ENCODE measurements around the gene ATP11B. TPM values are rescaled to one million over a fixed set of nuclear protein-coding genes. Genes with fewer than 3 reads are reported as not detected.
A peak's percentile ranks its signal among the peaks of the same experiment; 100 is the strongest.

The ATP11B gene
- total and polyA plus RNA-seq, 9 of the 15 experiments (the other 6 are each of a cell fraction or from before 2014, with no cell fraction given) = 11.9 to 68.7 (median 41.8) TPM

GRCh38 chr3:182937293-182938051, 144.2 kb downstream of the ATP11B start:
- Histone ChIP-seq H3K27me3 (ENCODE audit: control insufficient read depth in 2 of 2, insufficient read depth in 2 of 2, low read length in 2 of 2) (no peaks in the 10 kb centered on the region), H3K4me2 (ENCODE audit: insufficient read depth, low read length) (no peak overlapping the region), H3K9me1 (ENCODE audit: control insufficient read depth, insufficient read depth, low read length) (no peaks in the 10 kb centered on the region), H3K27ac (ENCODE audit: extremely low read depth, low read depth, low read length) (no peak overlapping the region), H3K36me3 (ENCODE audit: control insufficient read depth, insufficient read depth, low read length) (peaks cover 5% of the 10 kb centered on the region; the same call in 1 of the 3 replicates), H2AFZ (ENCODE audit: low read depth, low read length) (no peak overlapping the region), H3K9me3 (replicated peaks; ENCODE audit: control insufficient read depth, insufficient read depth, low read depth, low read length) (peaks cover 3% of the 10 kb centered on the region; the same call in 1 of the 2 replicates), H3K4me3 (no peak overlapping the region), H3K9ac (ENCODE audit: insufficient read depth in 1 of 2, low read depth in 2 of 2, low read length in 2 of 2) (no peak overlapping the region), H4K20me1 (replicated peaks; ENCODE audit: control insufficient read depth, insufficient read depth, low read length) (0 out of 2 replicates have a peak, but pooled peaks cover 2% of the 10 kb centered on the region), H3K79me2 (ENCODE audit: control insufficient read depth, insufficient read depth, low read length) (no peaks in the 10 kb centered on the region), H3K4me1 (replicated peaks in 1 of 2; ENCODE audit: control insufficient read depth in 2 of 2, insufficient read depth in 2 of 2, low read length in 2 of 2) (peaks cover 0 to 8% of the 10 kb centered on the region in 2 experiments; a peak in 3 of 5 replicates)
- BruUV-seq (replicated peaks) = no TSS peak
- ATAC-seq (peak; percentile 85), DNase-seq (ENCODE audit: extremely low read depth in 1 of 4, low spot score in 3 of 4) (peak; percentile 45 to 77 (median 63)), FAIRE-seq (peak; percentile 90)
- WGBS (ENCODE audit: insufficient coverage, low coverage, missing lambda C conversion rate) = 27% methylated on average over 3 of the region's 3 CpGs
- in situ Hi-C loops (cut with MboI) (no loop called here), intact Hi-C loops (cut with micrococcal nuclease) (no loop called here)
- ChIA-PET CTCF (ENCODE audit: low intra/inter-chr PET ratio) (no interaction called here), POLR2A (interaction anchor here (0.7 to 1.4 kb wide), 4 partner anchors 13 to 41 kb away, joined by 3 to 4 read pairs (median 3); no protein-coding TSS in a partner anchor)
- TF ChIP-seq ILF3 (IDR thresholded peaks at IDR 0.05; ENCODE audit: borderline replicate concordance) = no peak
- TF ChIP-seq ELF4 (CRISPR knock-in tag; IDR thresholded peaks at IDR 0.05) = peak; percentile 68; the same call in 1 of the 2 replicates
- no peak for TF ChIP-seq IRF9 (tag; IDR thresholded peaks at IDR 0.05)
- TF ChIP-seq MXI1 (IDR thresholded peaks at IDR 0.05; ENCODE audit: low read depth, low read length) = 0 out of 2 replicates have a peak, but pooled peaks have one; percentile 18
- TF ChIP-seq AFF1 (IDR thresholded peaks at IDR 0.05; ENCODE audit: low read depth in 1 of 2, partially characterized antibody in 2 of 2) = peak in 1 of 2 experiments; percentile 69
- peak; percentile 89 for TF ChIP-seq FOXM1 (IDR thresholded peaks at IDR 0.05; ENCODE audit: low read depth)
- TF ChIP-seq FOXM1 (CRISPR knock-in tag; IDR thresholded peaks at IDR 0.05; ENCODE audit: low read depth) = no peak
- TF ChIP-seq ZMIZ1 (IDR thresholded peaks at IDR 0.05; ENCODE audit: low read depth in 2 of 2, low read length in 2 of 2) = peak in 1 of 2 experiments; percentile 89; a peak in 2 of 4 replicates
